Activated naive CD8-positive, alpha-beta T cell treated with anti-CD3 and anti-CD28 coated beads, Interleukin-2, amount 50 U/mL, for 16 hours (primary cell): ENCODE measurements around the gene NPPA.

Source experiments
- DNase-seq: peaks from one replicate; pipeline ENCODE4 v3.0.0-alpha.2; 2020; ENCODE audit warnings: low read depth, low spot score

The NPPA gene

DNA sequence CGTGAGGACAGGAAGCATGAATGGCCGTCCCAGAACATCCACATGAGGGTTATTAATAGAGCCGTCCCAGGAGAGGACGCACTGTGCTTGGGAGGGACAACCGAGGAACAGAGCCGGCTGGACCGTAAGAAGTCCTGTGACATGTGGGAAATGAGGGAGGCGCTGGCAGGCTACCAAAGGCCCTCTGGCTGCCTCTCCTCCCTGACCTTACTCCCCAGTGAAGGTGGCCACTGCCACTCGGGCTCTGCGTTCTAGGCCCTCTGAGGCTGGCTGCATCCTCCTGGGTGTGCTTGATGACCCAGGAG, 26.6 kb upstream of the NPPA start:
- no peak for DNase-seq

GRCh38 chr1:11873395-11874257, 26.0 kb upstream of the NPPA start:
- no peak for DNase-seq

- DNase-seq = no peak
Observed at GRCh38 chr1:11872545-11872944, 25.0 kb upstream of the NPPA start.

GRCh38 chr1:11869650-11870207, 22.1 kb upstream of the NPPA start:
- no peak for DNase-seq

- DNase-seq = no peak
Observed at GRCh38 chr1:11869104-11869503, 21.5 kb upstream of the NPPA start.

GRCh38 chr1:11868331-11868980, 20.9 kb upstream of the NPPA start:
- DNase-seq = no peak

DNA sequence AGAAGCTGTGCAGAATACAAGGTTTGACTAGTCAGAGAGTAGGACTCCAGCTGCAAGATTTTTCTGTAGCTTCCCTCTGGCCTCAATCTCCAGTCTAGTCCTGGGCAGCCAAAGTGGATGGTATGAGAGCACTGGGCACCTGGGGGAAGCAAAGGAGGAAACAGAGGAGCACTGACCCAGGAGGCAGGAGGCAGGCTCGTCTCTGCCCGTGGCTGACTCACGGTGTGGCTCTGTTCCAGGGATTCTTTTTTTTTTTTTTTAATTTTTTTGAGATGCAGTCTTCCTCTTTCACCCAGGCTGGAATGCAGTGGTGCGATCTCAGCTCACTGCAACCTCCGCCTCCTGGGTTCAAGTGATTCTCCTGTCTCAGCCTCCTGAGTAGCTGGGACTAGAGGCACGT, 15.3 kb upstream of the NPPA start:
- no peak for DNase-seq

DNA sequence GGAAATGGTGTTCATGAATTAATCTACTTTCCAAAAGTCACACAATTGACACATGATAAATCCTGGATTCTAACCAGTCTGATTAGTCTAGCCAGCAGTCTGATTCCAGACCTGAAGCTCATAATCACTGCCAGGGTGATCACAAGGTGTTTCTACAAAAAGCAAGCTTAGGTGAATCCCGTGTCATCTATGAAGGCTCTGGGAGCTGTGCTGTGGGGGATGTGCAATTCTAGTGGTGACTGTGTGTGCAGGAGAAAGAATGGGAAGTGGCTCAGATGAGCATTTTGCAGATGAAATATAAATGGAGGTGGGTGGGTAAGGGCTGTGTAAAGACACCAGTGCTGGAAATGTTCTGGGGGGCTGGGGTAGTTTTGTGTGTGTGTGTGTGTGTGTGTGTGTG, 13.0 kb upstream of the NPPA start:
- no peak for DNase-seq

- no peak for DNase-seq
Observed at GRCh38 chr1:11860083-11860482, 12.5 kb upstream of the NPPA start.

DNA sequence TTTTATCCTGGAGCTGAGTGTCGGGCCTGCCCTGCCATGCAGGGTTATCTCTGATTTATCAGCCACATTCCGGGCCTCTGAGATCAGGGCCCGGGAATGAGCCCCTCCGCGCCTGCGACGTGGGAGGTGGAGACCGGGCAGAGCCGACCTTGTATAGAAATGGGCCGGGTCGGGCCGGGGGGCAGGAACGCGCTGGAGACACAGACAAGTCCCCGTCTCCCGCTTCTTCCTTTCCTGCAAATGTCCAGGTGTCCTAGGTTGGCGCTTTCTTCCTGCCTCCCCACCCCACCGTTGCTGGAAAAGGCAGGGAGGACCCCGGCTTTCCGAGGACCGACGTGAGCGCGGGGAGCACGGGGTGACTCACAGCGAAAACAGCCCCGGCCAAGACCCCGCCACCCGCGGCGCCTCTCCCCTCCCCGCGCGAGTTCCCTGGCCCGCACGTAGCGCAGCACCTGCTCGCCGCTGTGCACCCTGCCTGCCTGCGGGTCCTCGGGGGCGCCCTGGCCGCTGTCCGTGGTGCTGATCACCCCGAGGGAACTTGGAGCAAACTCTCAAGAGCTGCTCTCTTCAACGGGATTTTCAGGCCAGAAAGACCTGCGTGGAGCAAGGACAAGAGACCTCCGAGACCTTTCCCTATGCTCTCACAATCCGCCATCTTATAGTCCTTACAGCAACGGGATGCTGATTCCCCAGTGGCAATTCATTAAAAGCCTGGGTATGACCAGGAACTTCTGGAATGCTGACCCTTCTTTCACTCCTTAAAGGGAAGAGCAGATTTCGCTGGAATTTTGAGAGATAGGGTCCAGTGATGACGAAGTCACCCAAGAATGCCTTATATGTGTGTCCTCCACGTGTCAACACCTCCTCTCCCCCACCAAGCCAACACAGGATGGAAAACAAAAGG, 11.6 kb upstream of the NPPA start:
- DNase-seq = peak; percentile 44

- no peak for DNase-seq
Observed at GRCh38 chr1:11858613-11858967, 11.0 kb upstream of the NPPA start, which contains the start of gene NPPB. TSS of gene NPPB (minus strand) at chr1:11858945. CDS start at chr1:11858833, 112 bp downstream.

DNA sequence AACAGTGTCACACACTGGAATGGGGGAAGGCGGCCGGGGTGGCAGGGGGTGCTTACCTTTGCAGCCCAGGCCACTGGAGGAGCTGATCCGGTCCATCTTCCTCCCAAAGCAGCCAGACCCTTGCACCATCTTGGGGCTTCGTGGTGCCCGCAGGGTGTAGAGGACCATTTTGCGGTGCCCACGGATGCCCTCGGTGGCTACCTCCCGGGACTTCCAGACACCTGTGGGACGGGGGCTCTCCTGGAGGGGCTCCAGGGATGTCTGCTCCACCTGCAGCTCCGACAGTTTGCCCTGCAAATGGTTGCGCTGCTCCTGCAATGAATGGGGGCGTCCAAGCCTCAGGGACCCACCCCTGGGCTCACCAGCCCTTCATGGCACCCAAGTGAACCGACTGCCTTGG, 10.6 kb upstream of the NPPA start:
- no peak for DNase-seq

DNA sequence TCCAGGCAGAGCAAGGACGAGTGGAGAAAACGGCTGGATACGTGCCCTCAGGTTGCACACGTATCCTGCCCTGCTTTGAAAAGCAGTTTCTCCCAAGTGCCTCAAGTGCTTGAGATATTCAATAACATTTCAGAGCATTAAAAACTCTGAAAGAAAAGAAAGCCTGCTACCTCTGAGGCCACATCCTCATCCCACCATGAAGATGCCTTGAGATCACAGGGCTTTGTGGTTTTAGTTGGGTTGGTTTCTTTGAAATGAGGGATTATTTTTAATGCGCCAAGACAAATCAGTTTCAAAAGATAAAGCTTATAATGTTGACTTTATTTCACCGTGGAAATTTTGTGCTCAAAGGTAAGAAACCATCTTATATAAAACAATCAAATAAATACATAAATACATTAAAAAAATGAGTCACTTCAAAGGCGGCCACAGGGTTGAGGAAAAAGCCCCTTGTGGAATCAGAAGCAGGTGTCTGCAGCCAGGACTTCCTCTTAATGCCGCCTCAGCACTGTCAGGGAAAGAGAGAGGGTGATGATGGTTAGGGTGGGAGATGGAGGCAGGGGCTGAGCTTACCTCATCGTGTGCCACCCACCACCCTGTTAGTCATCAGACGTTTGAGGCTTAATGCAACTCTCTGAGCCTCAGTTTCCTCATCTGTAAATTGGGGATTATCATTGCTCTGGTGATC, 9.7 kb upstream of the NPPA start:
- no peak for DNase-seq

DNA sequence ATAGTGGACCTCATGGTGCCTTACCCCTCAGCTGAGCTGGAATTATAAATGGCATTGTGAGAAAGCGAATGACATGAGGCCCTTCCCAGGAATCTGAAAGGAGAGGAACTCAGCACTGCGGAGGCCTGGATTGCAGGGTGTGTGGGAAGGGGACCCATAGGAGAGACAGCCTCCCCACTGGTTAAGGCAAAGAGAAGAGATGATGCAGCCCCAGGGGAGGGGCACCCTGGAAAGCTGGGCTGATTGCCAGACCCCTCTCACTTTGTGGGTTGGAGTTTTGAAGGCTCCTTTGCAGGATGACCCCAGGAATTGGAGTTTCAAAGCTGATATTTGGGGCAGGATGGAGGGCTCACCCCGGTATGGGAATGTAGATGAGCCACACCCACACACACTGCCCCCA, 9.1 kb upstream of the NPPA start:
- DNase-seq = no peak

DNA sequence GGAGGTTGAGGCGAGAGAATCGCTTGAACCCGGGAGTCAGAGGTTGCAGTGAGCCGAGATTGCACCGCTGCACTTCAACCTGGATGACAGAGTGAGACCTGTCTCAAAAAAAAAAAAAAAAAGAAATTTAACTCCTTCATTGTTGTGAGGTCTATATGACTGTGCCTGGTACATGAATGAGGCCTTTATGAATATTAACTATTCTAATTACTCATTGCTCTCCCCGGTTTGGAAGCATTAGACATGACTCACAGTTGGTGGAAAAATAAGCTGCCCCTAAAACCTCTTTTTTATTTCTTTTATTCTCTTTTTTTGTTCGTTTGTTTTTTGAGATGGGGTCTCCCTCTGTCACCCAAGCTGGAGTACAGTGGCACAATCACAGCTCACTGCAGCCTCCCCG, 7.8 kb upstream of the NPPA start:
- no peak for DNase-seq

DNA sequence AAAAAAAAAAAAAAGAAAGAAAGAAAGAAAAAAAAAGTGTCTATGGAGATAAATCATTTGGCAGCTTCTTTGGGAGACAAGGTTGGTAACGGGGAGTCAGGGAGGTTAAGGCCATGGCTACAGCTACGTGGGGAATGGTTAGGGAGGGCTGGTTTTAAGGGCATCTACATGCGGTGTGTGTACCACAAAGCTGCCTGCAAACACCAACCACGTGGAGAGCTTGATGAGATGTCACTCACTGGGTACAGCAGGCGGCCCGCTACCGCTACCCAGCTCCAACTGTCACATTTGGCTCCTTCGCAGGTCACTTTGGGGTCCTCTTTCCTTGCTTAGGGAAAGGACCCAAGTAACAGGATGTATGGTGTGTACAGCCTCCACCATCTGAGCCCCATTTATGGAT, 6.9 kb upstream of the NPPA start:
- DNase-seq = no peak

DNA sequence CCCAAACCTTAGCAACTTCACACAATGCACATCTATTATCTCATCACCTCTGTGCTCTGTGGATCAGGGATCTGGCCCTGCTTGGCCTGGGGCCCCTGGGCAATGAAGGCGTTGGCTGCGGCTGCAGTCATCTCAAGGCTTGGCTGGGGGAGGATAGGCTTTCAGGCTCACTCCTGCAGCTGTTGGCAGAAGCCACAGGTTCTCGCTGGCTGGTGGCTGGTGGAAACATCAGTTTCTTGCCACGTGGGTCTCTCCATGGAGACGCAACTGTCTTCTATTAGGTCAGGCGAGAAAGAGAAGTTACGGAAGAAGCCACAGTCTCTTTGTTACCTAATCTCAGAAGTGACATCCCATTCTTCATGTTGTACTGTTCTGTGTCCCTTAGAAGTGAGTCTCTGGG, 3.6 kb upstream of the NPPA start:
- DNase-seq = no peak

GRCh38 chr1:11850156-11850555, 2.6 kb upstream of the NPPA start:
- no peak for DNase-seq

GRCh38 chr1:11848373-11848700, 754 bp upstream of the NPPA start:
- no peak for DNase-seq

DNA sequence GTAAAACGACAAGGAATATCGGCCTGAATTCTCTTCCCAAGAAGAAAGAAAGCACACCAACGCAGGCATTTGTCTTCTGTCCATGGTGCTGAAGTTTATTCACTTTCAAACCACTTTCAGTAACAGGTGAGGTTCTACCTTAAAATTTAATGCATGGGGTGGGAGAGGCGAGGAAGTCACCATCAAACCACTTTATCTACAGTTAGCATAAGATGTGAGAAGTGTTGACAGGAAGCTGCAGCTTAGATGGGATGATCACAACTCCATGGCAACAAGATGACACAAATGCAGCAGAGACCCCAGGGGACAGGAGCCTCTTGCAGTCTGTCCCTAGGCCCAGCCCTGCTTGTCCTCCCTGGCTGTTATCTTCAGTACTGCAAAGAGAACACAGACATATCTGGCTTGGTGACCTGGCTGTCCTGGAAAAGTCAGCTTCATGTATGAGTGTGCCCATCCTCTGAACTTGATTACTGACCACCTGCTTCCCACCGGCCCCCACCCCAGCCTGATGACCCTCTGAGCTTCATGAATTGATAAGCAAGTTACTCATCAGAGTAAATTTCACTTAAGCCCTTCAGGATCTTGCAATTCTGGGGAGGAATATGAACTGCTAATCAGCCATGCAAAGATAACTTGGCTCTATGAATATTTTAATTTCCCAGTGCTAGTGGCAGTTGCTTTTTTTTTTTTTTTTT, 1.8 kb downstream of the NPPA start:
- no peak for DNase-seq
